DMS53 (cell line): ENCODE measurements around the gene SYNJ2.

ENCODE experiments used
- DNase-seq: peaks from one replicate; lab custom pipeline; 2025; lab: John Stamatoyannopoulos, UW

SYNJ2 gene

DNA sequence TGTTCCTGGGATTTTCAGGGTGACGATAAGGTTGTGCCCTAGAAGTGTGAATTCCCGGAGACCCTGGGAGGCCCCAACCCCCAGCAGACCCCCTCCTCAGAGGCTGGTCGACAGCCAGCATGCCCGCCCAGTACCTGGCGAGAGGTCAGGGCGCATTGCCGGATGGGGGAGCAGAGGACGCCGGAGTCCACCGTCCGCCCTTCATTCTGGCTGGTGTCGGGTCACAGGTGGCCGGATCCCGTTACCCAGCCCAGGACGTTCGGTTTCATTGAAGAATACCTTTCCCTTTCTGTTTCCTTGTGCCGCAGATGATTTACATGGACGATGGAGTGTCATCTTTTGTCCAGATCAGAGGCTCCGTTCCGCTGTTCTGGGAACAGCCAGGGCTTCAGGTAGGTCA, 61.3 kb downstream of the SYNJ2 start:
- no peak for DNase-seq

DNA sequence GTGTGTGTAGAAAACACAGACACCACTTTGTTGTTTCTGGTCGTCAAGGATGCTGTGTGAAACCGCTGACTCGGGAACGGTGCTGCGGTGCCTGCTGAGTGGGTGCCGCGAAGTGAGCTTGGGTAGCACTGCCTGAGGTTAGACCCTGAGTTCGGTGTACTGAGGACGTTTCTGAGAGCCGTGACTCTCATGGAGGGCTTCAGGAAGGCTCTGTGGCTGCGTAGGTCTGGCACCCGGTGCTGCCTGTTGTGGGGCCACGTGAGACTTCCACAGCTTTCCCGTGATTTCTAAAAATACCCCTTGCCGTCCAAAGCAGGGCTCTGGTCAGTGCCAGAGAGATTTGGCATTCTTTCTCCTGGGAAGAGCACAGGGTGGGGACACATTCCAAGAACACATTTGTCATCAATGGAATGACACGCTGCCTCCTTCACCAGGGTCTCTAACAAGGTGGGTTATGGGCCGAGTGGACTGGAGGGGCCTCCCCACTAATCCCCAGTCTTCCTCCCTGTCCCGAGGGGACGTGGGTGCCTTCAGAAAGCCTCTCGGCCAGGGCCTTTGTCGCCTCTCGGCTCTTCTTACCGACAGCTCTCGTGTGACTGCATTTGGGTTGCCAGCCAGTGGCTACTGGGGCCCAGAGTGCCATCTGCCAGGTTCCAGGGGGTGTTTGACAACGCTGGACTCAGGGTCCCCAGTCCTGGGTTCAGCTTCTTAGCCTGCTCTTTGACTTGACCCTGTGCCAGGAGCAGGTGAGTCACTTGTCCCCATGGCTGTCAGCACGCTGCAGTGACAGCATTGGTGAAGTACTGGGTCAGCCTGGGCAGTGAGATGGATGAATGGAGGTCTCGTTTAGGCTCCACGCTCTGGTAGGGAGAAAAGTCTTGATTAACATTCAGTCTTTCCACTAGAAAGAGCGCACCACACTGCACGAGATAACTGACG, 62.2 kb downstream of the SYNJ2 start:
- no peak for DNase-seq

DNA sequence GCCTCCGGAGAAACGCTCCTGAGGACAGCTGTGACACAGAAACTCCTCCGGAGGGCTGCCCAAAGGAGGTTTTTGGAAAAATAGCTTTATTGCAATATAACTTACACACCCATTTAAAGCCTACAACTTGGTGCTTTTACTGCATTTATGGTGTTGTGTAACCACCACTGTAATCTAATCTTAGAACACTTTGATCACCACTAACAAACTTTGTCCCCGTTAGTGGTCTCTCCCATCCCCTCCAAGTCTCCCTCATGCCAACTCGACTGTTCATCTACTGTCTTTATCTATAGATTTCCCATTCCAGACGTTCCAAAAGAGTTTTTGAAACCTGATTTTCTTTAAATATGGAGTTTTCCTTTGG, 62.8 kb downstream of the SYNJ2 start:
- no peak for DNase-seq

DNA sequence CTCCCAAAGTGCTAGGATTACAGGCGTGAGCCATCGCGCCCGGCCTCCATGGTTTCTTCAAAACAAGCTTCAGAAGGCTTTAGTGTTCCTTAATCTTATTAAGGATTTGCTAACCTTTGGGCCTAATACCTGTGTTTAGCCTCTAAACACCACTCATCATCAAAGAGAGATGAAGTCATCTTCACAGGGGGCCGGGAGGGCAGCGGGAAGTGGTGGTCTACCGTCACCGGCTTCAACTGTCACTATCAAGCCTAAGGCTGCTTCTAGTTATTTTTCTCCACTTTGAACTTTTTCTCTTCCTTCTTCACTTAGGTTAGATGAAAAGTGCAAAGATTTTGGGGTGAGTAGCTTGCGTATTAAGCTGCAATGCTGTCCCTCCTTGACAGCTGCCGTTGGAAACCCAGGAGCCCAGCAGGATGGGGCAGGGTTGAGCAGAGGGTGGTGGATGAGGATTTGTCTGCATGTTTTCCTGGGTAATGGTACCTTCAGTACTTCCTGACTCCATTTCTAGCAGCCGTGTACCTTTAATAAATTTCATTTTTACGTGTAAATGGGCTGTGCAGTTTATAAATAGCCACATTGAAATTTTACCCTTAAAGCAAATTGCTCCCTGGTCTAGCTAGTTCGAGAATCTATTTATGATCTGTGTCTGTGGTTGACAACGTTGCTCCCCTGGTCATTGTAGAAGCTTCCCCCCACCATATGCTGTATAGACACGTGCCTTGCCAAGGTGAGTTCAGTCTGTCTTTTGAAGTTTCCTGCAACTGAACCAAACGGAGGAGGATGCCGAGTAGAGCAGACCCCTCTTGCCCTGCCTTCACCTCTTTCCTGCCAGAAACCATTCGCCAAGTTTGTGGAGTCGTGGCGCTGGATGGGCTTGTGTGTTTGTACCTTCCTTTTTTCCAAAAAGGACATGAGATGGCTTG, 64.8 kb downstream of the SYNJ2 start:
- no peak for DNase-seq

DNA sequence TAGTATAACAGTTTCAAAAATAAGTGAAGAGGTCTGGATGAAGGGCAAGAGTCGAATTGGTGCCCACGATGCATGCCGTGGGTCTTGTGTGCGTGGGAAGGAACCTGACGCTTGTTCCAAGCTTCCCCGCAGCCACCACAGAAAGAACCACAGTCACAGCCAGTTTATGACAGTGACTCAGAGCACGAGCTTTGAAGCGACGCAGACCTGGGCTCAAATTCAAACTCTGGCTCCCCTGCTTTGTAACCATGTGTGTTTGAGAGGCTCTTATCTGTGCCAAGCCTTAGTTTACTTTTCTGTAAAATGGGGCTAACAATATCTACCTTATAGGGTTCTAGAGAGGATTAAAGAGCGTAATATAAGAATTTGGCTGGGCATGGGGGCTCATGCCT, 65.5 kb downstream of the SYNJ2 start:
- no peak for DNase-seq

DNA sequence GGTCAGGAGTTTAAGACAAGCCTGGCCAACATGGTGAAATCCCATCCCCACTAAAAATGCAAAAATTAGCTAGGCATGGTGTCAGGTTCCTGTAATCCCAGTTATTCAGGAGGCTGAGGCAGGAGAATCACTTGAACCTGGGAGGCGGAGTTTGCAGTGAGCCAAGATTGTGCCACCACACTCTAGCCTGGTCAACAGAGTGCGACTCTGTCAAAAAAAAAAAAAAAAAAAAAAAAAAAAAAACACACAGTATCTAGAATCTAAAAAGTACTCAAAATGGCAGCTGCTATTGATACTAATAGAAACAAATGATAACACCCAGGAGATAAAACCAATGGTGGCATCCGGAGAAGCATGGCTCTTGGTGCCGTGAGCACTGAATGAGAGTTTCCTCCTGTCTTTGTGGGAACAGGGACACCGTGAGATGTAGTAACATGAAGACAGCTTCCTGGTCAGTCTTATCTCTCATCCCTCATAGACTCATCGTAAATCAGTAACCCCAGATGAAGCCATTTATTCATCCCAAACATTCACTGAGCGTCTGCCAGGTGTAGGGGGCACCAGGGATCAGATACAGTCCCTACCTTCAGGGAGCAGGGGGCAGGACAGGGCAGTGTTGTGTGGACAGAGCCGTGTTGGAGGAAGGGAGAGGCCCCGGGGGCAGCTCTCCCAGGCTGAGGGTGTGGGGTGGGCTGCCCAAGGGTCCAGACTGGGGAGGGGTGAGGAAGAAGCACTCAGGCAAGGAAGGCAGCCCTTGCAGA, 66.1 kb downstream of the SYNJ2 start:
- DNase-seq = no peak

DNA sequence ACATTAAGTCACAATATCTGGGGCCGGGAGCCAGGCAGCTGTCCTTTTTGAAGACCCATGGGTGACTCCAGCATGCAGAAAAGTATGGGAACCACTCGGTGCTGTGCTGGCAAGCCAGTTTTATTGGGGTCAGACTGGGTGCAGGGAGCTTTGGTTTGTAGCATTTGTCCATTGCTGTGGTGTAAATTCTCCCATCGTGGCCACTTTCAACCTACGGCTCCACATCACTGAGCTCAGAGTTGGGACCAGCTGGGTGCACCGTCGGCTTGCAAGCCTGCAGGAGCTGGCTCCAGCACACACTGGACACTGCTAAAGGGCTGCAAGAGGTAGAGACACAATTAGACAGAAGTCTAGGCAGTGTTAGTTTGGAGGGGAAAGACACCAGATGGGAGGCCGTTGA, 66.9 kb downstream of the SYNJ2 start:
- DNase-seq = no peak

DNA sequence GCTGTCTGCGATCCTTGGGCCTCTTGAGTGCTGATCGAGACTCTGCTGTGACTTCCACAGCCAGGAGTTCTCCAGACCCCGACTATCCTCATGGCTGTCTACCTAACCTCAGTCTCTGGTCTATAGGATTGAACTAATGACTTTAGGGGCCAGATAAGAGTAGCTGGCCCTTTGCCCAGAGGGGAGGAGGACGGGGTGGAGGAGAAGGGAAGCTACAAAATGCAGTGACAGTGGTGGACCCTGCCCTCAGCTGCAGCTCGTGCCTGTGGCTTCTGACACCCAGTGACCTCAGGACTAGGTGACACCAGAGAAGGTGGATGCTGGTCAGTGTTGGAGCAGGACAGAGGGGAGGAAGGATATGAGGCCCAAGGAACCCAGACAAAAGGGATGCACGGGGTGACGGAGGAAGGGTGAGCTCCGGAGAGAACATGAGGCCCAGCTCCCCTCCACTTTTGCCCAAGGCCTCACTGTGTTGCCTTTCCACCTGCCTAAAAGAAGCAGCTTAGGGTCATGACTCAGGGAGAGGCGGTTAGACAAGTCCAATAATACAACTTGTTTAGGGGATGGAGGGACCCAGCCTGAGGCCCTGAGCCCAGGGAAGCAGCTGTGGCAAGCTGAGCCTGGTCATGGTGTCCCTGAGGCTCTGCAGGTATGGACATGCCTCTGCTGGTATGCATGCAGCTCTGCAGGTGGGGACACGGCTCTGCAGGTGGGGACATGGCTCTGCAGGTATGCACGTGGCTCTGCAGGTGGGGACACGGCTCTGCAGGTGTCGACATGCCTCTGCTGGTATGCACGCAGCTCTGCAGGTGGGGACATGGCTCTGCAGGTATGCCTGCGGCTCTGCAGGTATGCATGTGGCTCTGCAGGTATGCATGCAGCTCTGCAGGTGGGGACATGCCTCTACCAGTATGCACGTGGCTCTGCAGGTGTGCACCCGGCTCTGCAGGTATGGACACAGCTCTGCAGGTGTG, 67.7 kb downstream of the SYNJ2 start:
- DNase-seq = no peak

DNA sequence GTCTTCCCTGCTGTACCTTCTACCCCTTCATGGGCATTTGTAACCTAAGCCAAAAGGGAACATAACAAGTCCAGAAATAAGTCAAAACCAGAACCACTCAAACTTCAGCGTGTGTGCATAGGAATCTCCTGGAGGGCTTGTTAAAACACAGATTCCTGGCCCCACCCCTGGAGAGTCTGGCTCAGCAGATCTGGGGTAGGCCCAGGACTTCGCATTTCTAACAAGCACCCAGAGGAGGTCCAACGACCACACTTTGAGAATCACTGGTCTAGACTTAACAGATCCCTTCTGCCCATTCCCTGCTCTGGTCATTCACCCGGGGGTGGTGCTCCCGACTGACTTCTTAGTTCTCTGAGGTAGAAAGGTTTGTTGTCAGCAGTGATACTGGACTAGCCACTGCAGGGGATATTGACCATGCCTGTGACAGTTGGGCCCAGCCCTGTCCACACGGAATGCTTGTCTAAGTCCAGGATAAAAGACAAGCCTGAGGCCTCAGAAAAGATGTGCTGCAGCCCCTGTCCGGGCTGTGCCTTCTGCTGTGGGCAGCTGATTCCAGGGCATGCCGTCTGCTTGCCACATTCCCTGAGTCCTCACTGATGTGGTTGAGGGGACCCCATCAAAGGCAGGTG, 68.6 kb downstream of the SYNJ2 start:
- DNase-seq = no peak

DNA sequence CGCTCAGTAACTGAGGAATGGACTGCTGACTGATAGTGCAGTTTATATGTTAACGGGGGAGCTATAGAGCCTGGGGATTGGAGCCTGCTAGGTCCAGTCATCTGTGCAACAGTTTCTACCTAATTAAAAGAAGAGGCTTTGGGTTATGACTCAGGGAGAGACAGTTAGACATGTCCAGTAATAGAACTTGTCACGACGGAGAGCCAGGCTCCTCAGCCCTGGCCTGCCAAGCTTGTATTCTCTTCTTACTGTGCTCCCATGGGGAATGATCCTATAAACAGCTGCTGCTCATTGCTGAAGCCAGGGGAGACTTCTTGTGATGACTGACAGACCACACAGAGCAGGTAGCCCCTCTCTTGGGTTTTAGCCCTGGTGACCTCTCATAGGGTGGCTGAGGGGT, 69.3 kb downstream of the SYNJ2 start:
- DNase-seq = no peak

DNA sequence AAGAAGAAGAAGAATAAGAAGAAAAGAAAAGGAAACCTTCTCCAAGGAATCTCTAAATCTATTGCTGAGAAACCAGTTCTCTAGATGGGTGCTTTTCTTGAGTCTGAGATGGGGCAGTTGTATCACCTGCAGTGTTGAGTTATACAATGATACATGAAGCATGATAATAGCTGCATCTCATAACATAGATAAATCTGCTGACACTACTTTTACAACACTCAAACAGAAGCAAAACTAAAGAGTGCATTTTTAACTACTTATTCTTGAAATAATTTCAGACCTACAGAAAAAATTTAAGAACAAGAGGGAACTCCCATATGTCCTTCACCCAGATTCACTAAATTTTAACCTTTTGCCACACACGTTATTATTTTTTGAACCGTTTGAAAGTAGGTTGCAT, 70.3 kb downstream of the SYNJ2 start:
- DNase-seq = no peak

DNA sequence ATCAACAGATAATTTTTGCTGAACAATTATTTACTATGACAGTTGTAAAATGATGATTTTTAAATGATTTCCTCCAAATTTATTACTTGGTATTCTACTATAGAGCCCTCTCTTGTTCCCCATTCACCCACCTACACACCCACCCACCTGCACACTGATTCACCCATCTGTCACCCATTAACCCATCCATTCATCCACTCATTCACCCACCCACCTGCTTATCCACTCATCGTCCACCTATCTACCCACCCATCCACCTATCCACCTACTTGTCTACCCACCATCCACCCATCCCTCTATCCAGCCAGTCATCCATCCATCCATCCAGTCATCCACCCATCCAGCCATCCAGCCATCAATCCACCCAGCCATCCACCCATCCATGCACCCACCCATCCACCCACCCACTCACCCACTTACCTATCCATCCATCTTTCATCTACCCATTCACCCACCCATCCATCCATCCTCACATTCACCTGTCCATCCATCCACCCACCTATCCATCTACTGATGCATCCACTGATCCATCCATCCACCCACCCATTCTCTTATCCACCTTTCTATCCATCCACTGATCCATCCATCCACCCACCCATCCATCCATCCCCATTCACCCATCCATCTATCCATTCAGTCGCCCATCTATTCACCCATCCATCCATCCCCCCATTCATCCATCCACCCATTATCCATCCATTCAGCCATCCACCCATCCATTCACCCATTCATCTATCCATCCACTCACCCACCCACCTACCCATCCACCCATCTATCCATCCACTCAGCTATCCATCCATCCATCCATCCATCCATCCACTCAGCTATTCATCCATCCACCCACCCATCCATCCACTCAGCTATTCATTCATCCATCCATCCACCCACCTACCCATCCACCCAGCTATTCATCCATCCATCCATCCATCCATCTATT, 72.0 kb downstream of the SYNJ2 start:
- no peak for DNase-seq

DNA sequence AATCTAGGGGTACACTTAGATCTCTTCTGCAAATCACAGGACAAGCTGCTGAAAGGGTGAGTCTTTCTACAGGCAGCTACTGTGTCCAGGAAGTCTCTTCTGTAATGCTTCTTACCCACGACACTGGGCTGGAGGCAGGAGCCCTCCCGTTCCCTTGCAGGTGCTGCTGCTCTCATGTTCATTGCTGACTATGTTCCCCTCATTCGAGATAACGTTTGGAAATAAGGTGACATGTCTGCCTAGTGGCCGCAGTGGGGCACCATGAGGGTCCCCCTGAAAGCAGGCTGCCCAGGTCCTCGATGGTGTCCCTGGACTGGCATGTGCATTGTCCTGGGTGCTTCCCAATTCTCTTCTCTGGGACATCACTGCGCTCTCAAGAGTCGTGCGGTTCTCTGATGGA, 74.7 kb downstream of the SYNJ2 start:
- DNase-seq = no peak

DNA sequence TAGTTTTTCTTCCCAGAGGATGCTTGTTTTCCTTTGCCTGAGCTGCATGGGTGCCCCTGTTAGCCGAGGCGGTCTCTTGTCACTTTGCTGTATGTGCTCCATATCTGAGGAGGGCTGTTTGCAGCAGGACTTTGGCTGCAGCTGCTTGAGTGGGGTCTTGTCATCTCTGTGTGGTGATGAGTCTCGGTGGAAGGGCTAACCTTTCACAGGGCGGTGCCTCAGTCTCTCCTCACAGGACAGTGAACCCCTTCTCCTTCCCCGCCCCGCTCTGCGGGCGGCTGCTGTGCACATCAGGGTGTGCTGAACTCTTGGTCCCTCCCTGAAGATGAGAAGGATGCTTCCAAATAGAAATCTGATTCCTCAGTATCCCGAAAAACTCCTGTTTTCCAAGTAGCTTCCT, 75.1 kb downstream of the SYNJ2 start:
- DNase-seq = no peak

DNA sequence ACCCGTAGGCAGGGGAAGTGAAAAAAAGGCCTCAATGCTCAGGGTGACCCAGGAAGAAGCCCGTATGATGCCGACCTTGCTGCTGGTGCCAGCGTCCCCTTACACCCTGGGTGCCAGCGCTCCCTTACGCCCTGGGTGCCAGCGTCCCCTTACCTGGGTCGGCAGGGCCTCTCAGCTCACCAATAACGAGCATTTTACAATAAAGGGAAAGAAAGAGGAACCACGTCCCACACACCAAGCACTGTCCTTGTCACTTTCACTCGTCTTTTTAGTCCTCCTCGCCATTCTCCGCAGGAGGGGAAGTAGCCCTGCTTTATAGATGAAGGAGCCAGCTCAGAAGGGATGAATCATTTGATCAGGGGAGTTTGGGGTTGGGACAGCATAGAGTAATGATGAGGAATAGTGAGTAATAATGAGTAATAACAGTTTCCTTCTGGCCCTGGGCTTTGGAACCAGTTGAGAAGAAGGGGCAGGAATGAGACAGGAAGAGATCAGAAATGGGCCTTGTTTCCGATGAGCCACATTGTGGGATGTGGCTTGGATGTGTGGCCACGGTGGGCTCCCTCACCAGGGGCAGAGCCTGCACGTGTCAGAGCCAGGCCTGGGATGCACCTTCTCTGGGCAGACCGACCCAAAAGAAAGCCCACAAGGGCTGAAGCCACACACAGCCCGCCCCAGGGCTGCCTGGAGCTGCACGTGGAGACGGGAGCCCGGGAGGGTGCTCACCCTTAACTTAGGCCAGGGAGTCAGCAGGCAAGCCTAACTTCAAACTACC, 75.7 kb downstream of the SYNJ2 start:
- no peak for DNase-seq

DNA sequence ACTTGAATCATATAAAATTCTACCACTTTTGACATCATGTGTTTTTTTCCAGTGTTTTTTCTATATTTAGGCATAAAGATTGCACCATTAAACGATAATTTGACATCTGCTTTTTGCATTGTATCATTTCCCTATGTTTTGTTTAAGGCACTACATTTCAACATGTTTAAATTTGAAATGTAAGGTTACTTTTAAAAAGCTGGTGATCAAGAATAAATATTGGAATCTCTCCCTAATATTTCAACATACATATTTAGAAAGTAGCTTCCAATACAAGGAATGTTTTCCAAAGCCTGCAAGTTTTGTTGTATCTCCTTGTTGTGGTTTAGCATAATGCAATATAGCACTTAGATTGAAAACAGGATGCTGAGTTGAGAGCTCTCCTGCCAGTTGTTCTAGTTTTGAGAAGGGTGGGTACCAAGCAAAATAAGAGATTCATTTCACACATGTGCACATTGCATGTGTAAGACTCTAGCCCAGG, 76.5 kb downstream of the SYNJ2 start:
- DNase-seq = no peak

DNA sequence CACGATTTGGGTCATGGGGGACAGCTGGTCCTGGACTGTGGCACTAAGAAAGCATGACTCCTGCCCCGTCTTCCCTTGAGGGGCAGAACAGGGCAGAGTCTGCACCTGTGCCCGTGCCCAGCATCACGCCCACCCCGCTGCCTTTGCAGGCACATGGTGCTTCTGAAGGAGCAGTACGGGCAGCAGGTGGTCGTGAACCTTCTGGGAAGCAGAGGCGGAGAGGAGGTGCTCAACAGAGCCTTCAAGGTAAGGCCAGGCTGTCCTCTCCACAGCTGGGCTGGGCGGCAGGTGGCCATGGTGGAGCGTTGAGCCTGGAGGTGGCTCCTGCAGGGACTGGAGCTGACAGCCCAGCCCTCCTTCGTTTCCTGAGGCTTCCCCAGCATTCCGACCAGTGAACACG, 77.4 kb downstream of the SYNJ2 start:
- no peak for DNase-seq
